GM12878 (cell line): ENCODE data around the gene RNF181.

Source experiments
- BCL11A ChIP-seq: IDR thresholded peaks from 2 replicates; pipeline ENCODE4 v1.6.1; 2011; ENCODE audit warnings: low read depth, low read length
- BRCA1 ChIP-seq: IDR thresholded peaks from 2 replicates; pipeline ENCODE4 v1.6.1; 2011; ENCODE audit warnings: low read depth, low read length, improper control_type of control experiment
- CBX5 ChIP-seq: sonication (generic); IDR thresholded peaks from 2 replicates; pipeline ENCODE4 v1.6.1; 2016; ENCODE audit warnings: low read depth, moderate library complexity, mild to moderate bottlenecking, inconsistent platforms
- CTCF ChIP-seq, 3 experiments: IDR thresholded peaks in 2 of 3; conservative IDR thresholded peaks in 1 of 3; 2 replicates each; pipeline ENCODE4 v1.5.1; 2011; ENCODE audit warnings: low read depth in 3 of 3, low read length in 3 of 3, mild to moderate bottlenecking in 3 of 3, control low read depth in 2 of 3, moderate library complexity in 2 of 3, inconsistent platforms in 1 of 3, mixed read lengths in 1 of 3; ENCODE audit not compliant: control insufficient read depth in 2 of 3, insufficient read depth in 1 of 3; ENCODE audit errors: extremely low read depth in 1 of 3
- EZH2 ChIP-seq: IDR thresholded peaks from 2 replicates; pipeline ENCODE4 v1.6.1; 2012; ENCODE audit warnings: low read depth, mild to moderate bottlenecking, control low read depth, inconsistent platforms, low read length, borderline replicate concordance; ENCODE audit not compliant: control insufficient read depth
- JUNB ChIP-seq: IDR thresholded peaks from 2 replicates; pipeline ENCODE4 v1.6.1; 2016; ENCODE audit warnings: antibody characterized with exemption, mild to moderate bottlenecking
- JUND ChIP-seq: IDR thresholded peaks from 2 replicates; pipeline ENCODE4 v1.6.1; 2012; ENCODE audit warnings: low read depth, mild to moderate bottlenecking, low read length, improper control_type of control experiment, moderate library complexity
- MEF2A ChIP-seq: IDR thresholded peaks from 2 replicates; pipeline ENCODE4 v1.6.1; 2011; ENCODE audit warnings: low read depth, mild to moderate bottlenecking, low read length, moderate library complexity; ENCODE audit not compliant: insufficient read depth
- MEF2B ChIP-seq: fragments of 450-650 bp; IDR thresholded peaks from 2 replicates; pipeline ENCODE4 v1.6.1; 2018; ENCODE audit warnings: mild to moderate bottlenecking, moderate library complexity; ENCODE audit not compliant: partially characterized antibody, poor library complexity, severe bottlenecking
- NR2C2 ChIP-seq: IDR thresholded peaks from 2 replicates; pipeline ENCODE4 v1.6.1; 2011; ENCODE audit warnings: borderline replicate concordance, low read depth; ENCODE audit not compliant: control insufficient read depth, insufficient read length
- POLR2A ChIP-seq: IDR thresholded peaks from 2 replicates; pipeline ENCODE4 v1.6.1; 2011; ENCODE audit warnings: low read depth, mild to moderate bottlenecking, low read length
- WRNIP1 ChIP-seq: IDR thresholded peaks from 2 replicates; pipeline ENCODE4 v1.6.1; 2011; ENCODE audit warnings: low read depth, low read length, improper control_type of control experiment, borderline replicate concordance
- YY1 ChIP-seq: IDR thresholded peaks from 2 replicates; pipeline ENCODE4 v1.6.1; 2011; ENCODE audit warnings: low read depth, mild to moderate bottlenecking, low read length

DNA sequence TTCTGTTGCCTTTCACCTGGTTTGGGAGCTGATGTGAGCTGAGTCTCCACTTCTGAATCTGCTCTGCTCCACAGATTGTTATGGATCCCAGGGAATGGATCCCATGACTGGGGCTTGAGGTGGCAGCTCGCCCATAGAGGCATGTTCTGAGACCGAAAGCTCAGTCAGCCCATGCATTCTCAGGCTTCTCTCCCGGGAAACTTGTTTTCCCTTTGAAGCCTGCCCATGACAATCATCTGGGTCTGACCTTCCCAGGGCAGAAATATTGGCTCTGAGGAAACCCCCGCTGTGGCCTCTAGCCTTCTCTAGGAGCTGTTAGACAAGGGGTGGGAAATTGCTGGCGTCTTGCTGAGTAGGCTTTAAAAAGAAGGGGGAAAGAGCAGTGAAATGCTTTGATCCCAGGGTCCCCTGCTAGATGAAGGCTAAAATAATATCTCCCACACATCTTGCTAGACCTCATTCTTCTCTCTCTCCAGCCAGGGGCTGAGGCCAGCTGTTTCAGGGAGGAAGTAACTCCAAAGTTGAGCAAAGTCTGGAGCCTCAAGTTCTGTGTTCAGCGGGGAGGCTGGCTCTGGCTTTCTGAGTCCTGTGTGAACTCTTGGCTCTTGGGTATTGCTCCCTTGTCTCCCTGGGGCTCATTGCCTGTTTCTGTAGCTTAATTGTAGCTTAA, 16.1 kb upstream of the RNF181 start:
- TF ChIP-seq JUNB (no peak), BRCA1 (no peak), JUND (no peak), CTCF (IDR thresholded peaks at IDR 0.05 in 2 of 3, conservative IDR thresholded peaks at IDR 0.05 in 1 of 3; ENCODE audit: control insufficient read depth in 2 of 3, extremely low read depth in 1 of 3, insufficient read depth in 1 of 3, low read depth in 3 of 3, low read length in 3 of 3) (no peak), WRNIP1 (no peak), BCL11A (no peak), MEF2A (no peak), MEF2B (peak; percentile 56), CBX5 (no peak), POLR2A (no peak), NR2C2 (no peak), EZH2 (no peak), YY1 (no peak)
